HTR-8/SVneo (cell line): ENCODE results near the gene HCRTR1.
"Not testable (repeated sequence)": the region's sequence is repeated elsewhere in the genome, so short reads cannot be mapped to it uniquely, and the experiment has no call there.

ENCODE experiments used
- DNase-seq: peaks from one replicate; pipeline ENCODE4 v3.0.0; 2011; ENCODE audit warnings: low spot score, mixed read lengths; ENCODE audit not compliant: insufficient read length
- FAIRE-seq: peaks from 2 replicates; lab custom pipeline; 2011; peaks lifted over from hg19 to GRCh38; lab: Jason Lieb, UNC

Gene HCRTR1

GRCh38 chr1:31580891-31581603 is 36.4 kb upstream of the HCRTR1 start:
- DNase-seq: no peak
- FAIRE-seq: no peak

- DNase-seq: no peak
- no peak for FAIRE-seq
Measured at GRCh38 chr1:31581821-31582810, 35.4 kb upstream of the HCRTR1 start.

- no peak for DNase-seq
Measured at GRCh38 chr1:31583082-31583994, 34.2 kb upstream of the HCRTR1 start.

GRCh38 chr1:31583995-31584868 is 33.3 kb upstream of the HCRTR1 start:
- DNase-seq: peak; percentile 72

More at GRCh38 chr1:31583082-31583994, 34.2 kb upstream of the HCRTR1 start:
- FAIRE-seq: no peak

GRCh38 chr1:31584869-31585735 is 32.4 kb upstream of the HCRTR1 start:
- DNase-seq (no peak), FAIRE-seq (no peak)

More at GRCh38 chr1:31583995-31584868, 33.3 kb upstream of the HCRTR1 start:
- peak; percentile 71 for FAIRE-seq

- FAIRE-seq (no peak), DNase-seq (no peak)
Measured at GRCh38 chr1:31585736-31586365, 31.6 kb upstream of the HCRTR1 start.

GRCh38 chr1:31586376-31587327 is 30.8 kb upstream of the HCRTR1 start:
- no peak for DNase-seq
- no peak for FAIRE-seq

GRCh38 chr1:31587328-31587699 is 30.2 kb upstream of the HCRTR1 start:
- DNase-seq, FAIRE-seq: not testable (repeated sequence)

GRCh38 chr1:31587720-31588423 is 29.6 kb upstream of the HCRTR1 start:
- FAIRE-seq (peak; percentile 28), DNase-seq (peak; percentile 76)

GRCh38 chr1:31588751-31589515 is 28.6 kb upstream of the HCRTR1 start:
- no peak for FAIRE-seq
- no peak for DNase-seq

- FAIRE-seq (peak; percentile 42), DNase-seq (no peak)
Measured at GRCh38 chr1:31591425-31592093, 25.9 kb upstream of the HCRTR1 start.

GRCh38 chr1:31592132-31592531 is 25.4 kb upstream of the HCRTR1 start:
- FAIRE-seq (no peak), DNase-seq (no peak)

- FAIRE-seq: no peak
- no peak for DNase-seq
Measured at GRCh38 chr1:31593136-31593665, 24.3 kb upstream of the HCRTR1 start.

- FAIRE-seq (peak; percentile 78), DNase-seq (peak; percentile 69)
Measured at GRCh38 chr1:31593770-31594632, 23.5 kb upstream of the HCRTR1 start.
